Caco-2 (cell line): Measurements from ENCODE around the gene EVL. TPM values are rescaled to one million over a fixed set of nuclear protein-coding genes. Genes with fewer than 3 reads are reported as not detected.

Experiments
- BruUV-seq: library from RNA; stranded (reverse); fragments of 400-500 nt; replicated peaks from 2 replicates; lab custom pipeline; 2021; lab: Mats Ljungman, UMichigan
- CTCF ChIA-PET: fragments of 300-600 bp; sonication (Branson Sonifier 250); formaldehyde crosslinking; loops from one replicate; lab custom pipeline; 2022; ENCODE audit warnings: antibody characterized with exemption; lab: Charles Lee
- POLR2A ChIA-PET: fragments of 300-600 bp; sonication (Branson Sonifier 250); formaldehyde crosslinking; loops from one replicate; lab custom pipeline; 2022; ENCODE audit warnings: antibody characterized with exemption; lab: Charles Lee
- DNase-seq, 2 experiments: peaks; one replicate each; pipeline versions ENCODE4 v3.0.0 to v3.0.0-alpha.2; 2020 to 2022
- H3K27me3 ChIP-seq: replicated peaks from 2 replicates; pipeline ENCODE4 v1.6.0; 2011; ENCODE audit warnings: low read length; ENCODE audit not compliant: control insufficient read depth, insufficient read depth
- H3K36me3 ChIP-seq: 2 replicates; pipeline ENCODE4 v1.5.1; 2011; ENCODE audit warnings: low read length; ENCODE audit not compliant: control insufficient read depth, insufficient read depth
- H3K4me1 ChIP-seq: fragments of 250-450 bp; sonication (Bioruptor Pico); 2 replicates; pipeline ENCODE4 v1.5.1; 2020; ENCODE audit warnings: mild to moderate bottlenecking
- H3K4me3 ChIP-seq: 2 replicates; pipeline ENCODE4 v1.5.1; 2011; ENCODE audit warnings: low read depth, mild to moderate bottlenecking, control low read depth, low read length
- H3K9me3 ChIP-seq: fragments of 250-450 bp; sonication (Bioruptor Pico); 2 replicates; pipeline ENCODE4 v1.5.1; 2020; ENCODE audit warnings: mild to moderate bottlenecking, moderate library complexity
- H3K27ac Mint-ChIP-seq: one replicate; pipeline ENCODE4 v1.8.0; 2022; ENCODE audit warnings: mixed read lengths; ENCODE audit not compliant: unreplicated experiment
- H3K27me3 Mint-ChIP-seq: one replicate; pipeline ENCODE4 v1.8.0; 2022; ENCODE audit warnings: mixed read lengths; ENCODE audit not compliant: insufficient read depth, unreplicated experiment
- H3K36me3 Mint-ChIP-seq: one replicate; pipeline ENCODE4 v1.8.0; 2022; ENCODE audit warnings: mild to moderate bottlenecking, mixed read lengths; ENCODE audit not compliant: insufficient read depth, unreplicated experiment
- H3K4me1 Mint-ChIP-seq: one replicate; pipeline ENCODE4 v1.8.0; 2022; ENCODE audit warnings: low read depth, mixed read lengths; ENCODE audit not compliant: unreplicated experiment
- H3K4me3 Mint-ChIP-seq: one replicate; pipeline ENCODE4 v1.8.0; 2022; ENCODE audit warnings: mild to moderate bottlenecking, moderate library complexity, mixed read lengths; ENCODE audit not compliant: unreplicated experiment
- H3K9me3 Mint-ChIP-seq: one replicate; pipeline ENCODE4 v1.8.0; 2022; ENCODE audit warnings: mixed read lengths; ENCODE audit not compliant: unreplicated experiment
- intact Hi-C: fragments of 100-400 bp; cut with micrococcal nuclease; formaldehyde crosslinking; loops from one replicate; pipeline ENCODE4 v1.10.0; 2022; ENCODE audit not compliant: unreplicated experiment
- total RNA-seq: library from RNA; stranded (reverse); gene quantifications from 2 replicates; pipeline ENCODE4 v1.2.3, GENCODE V29; 2022
- TF ChIP-seq, protein P1 (sequence below), 2 experiments: fragments of 200-600 bp in 1 of 2; IDR thresholded peaks; 1 replicate in 1 of 2; 2 replicates in 1 of 2; pipeline versions ENCODE4 v1.5.1 to v1.8.0; 2011 to 2022; ENCODE audit warnings: antibody characterized with exemption in 1 of 2, control low read depth in 1 of 2, inconsistent platforms in 1 of 2, low read depth in 1 of 2, low read length in 1 of 2, mild to moderate bottlenecking in 1 of 2, moderate library complexity in 1 of 2; ENCODE audit not compliant: insufficient read depth in 1 of 2, severe bottlenecking in 1 of 2, unreplicated experiment in 1 of 2

Gene EVL
- total RNA-seq, 1 experiment from 2014 or later = 14.2 TPM

DNA sequence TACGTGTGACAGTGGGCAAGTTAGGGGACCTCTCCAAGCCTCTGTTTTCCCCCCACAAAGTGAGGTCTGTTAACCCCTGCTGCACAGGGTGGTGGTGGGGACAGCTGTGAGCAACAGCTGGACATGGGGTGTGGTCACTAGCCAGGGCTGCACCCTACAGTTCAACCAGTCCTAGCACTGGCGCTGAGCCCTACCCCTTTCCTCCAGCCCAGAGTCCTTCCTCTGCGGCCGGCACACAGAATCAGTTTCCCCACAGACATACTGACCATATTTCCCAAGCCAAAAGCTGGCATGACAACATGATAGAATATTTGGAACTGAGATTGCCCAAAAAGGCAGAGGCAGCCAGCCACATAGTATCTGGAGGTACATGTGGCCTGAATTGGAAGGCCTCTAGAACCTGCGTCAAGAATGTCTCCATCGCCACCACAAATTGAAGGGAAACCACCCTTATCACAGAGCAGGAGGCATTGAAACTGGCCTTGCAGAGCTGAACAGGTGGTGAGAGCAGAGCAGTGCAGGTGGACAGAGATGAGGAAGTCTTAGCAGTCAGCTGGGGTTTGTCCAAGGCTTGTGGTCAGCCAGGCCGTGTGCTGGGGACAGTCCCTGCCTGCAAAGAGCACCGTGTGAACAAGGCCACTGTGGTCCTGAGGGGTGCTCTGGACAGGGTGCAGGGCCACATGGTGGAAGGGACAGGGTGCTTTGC lies 73.0 kb downstream of the EVL start:
- Histone ChIP-seq H3K9me3 (no peaks in the 10 kb centered on the region), H3K27me3 (no peaks in the 10 kb centered on the region), H3K36me3 (no peaks in the 10 kb centered on the region), H3K4me1 (peaks cover 6% of the 10 kb centered on the region), H3K4me3 (no peak overlapping the region)
- TF ChIP-seq, protein P1, sequence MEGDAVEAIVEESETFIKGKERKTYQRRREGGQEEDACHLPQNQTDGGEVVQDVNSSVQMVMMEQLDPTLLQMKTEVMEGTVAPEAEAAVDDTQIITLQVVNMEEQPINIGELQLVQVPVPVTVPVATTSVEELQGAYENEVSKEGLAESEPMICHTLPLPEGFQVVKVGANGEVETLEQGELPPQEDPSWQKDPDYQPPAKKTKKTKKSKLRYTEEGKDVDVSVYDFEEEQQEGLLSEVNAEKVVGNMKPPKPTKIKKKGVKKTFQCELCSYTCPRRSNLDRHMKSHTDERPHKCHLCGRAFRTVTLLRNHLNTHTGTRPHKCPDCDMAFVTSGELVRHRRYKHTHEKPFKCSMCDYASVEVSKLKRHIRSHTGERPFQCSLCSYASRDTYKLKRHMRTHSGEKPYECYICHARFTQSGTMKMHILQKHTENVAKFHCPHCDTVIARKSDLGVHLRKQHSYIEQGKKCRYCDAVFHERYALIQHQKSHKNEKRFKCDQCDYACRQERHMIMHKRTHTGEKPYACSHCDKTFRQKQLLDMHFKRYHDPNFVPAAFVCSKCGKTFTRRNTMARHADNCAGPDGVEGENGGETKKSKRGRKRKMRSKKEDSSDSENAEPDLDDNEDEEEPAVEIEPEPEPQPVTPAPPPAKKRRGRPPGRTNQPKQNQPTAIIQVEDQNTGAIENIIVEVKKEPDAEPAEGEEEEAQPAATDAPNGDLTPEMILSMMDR (IDR thresholded peaks at IDR 0.05; ENCODE audit: insufficient read depth in 1 of 2, low read depth in 1 of 2, low read length in 1 of 2, severe bottlenecking in 1 of 2, unreplicated experiment in 1 of 2) = no peak
- ChIA-PET CTCF (no interaction called here), POLR2A (no interaction called here)
- H3K4me3 Mint-ChIP-seq = no peak overlapping the region
- H3K4me1 Mint-ChIP-seq = no peaks in the 10 kb centered on the region
- H3K27ac Mint-ChIP-seq = no peak overlapping the region
- intact Hi-C loops = no loop called here
- H3K9me3 Mint-ChIP-seq = no peaks in the 10 kb centered on the region
- H3K36me3 Mint-ChIP-seq = no peaks in the 10 kb centered on the region
- BruUV-seq = no TSS peak
- DNase-seq = no peak
- no peaks in the 10 kb centered on the region for H3K27me3 Mint-ChIP-seq

DNA sequence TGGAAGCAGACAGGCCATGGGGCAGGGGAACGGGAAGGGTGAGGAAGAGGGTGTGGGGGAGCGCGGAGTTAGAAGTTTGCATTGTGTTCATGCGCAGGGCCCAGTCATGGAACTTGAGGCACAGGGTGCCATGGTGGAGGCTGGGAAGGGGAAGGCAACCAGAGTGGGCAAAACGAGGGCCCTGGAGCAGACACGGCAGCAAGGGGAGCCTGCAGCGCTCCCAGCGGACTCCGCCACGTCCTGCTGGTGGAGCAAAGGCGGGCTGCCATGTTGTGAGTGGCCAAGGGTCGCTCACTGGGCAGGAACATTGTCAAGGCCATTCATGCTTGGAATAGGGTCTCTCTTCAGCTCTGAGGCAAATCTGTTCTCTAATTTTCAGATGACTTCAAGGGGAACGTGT lies 73.7 kb downstream of the EVL start:
- H3K36me3 Mint-ChIP-seq = no peaks in the 10 kb centered on the region
- Histone ChIP-seq H3K9me3 (no peaks in the 10 kb centered on the region), H3K36me3 (no peaks in the 10 kb centered on the region), H3K4me1 (peaks cover 7% of the 10 kb centered on the region), H3K4me3 (no peak overlapping the region), H3K27me3 (no peaks in the 10 kb centered on the region)
- H3K27ac Mint-ChIP-seq = no peak overlapping the region
- DNase-seq = no peak
- no peak overlapping the region for H3K4me3 Mint-ChIP-seq
- TF ChIP-seq, protein P1 (IDR thresholded peaks at IDR 0.05; ENCODE audit: insufficient read depth in 1 of 2, low read depth in 1 of 2, low read length in 1 of 2, severe bottlenecking in 1 of 2, unreplicated experiment in 1 of 2) = no peak
- POLR2A ChIA-PET = no interaction called here
- no TSS peak for BruUV-seq
- no peaks in the 10 kb centered on the region for H3K4me1 Mint-ChIP-seq
- intact Hi-C loops = no loop called here
- CTCF ChIA-PET = no interaction called here
- no peaks in the 10 kb centered on the region for H3K9me3 Mint-ChIP-seq
- H3K27me3 Mint-ChIP-seq = no peaks in the 10 kb centered on the region

DNA sequence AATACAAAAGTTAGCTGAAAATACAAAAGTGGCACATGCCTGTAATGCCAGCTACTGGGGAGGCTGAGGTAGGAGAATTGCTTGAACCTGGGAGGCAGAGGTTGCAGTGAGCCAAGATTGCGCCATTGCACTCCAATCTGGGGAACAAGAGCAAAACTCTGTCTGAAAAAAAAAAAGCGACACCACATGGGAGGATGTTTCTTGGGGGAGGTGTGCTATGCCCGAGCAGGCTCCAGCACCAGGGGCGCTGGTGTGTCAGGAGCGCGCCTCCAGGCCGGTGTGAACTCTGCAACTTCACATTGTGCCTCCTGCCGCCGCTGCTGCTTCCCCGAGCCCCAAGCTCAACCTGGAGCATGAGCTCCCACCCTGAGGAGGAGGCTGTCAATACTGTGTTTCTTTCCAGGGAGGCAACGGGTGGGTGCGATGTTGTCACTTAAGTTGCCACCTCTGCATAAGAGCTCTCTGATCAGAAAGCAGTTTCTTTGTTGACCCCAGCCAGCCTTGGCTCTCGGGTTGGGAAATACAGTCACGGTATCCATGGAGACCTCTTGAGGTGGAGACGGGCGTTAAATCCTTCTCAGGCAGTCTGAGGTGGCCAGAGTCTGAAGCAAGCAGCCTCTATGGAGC lies 75.3 kb downstream of the EVL start:
- TF ChIP-seq, protein P1 (IDR thresholded peaks at IDR 0.05; ENCODE audit: insufficient read depth in 1 of 2, low read depth in 1 of 2, low read length in 1 of 2, severe bottlenecking in 1 of 2, unreplicated experiment in 1 of 2) = peak in 1 of 2 experiments; percentile 15
- Mint-ChIP-seq H3K4me1 (no peaks in the 10 kb centered on the region), H3K27me3 (no peaks in the 10 kb centered on the region), H3K27ac (no peak overlapping the region), H3K4me3 (no peak overlapping the region), H3K9me3 (no peaks in the 10 kb centered on the region), H3K36me3 (no peaks in the 10 kb centered on the region)
- no peaks in the 10 kb centered on the region for H3K36me3 ChIP-seq
- no peaks in the 10 kb centered on the region for H3K27me3 ChIP-seq
- peaks cover 21% of the 10 kb centered on the region for H3K4me1 ChIP-seq
- peak in 1 of 2 experiments; percentile 19 for DNase-seq
- intact Hi-C loops = no loop called here
- H3K9me3 ChIP-seq = no peaks in the 10 kb centered on the region
- POLR2A ChIA-PET = no interaction called here
- no peak overlapping the region for H3K4me3 ChIP-seq
- BruUV-seq = no TSS peak
- CTCF ChIA-PET = interaction anchor here (0.6 kb wide), 2 partner anchors 53 to 319 kb away, joined by 3 read pairs; no protein-coding TSS in a partner anchor
